Measurements from ENCODE around the gene ICA1. TPM values are rescaled to one million over a fixed set of nuclear protein-coding genes. Genes with fewer than 3 reads are reported as not detected.

The ICA1 gene
- total and polyA plus RNA-seq, 7 donors: 1.6 to 4.1 (median 2.3) TPM

GRCh38 chr7:8160250-8160649 is 101.7 kb downstream of the ICA1 start:
- no peak for ATAC-seq
- Histone ChIP-seq H3K4me1 (no peaks in the 10 kb centered on the region), H3K27me3 (ENCODE audit: insufficient read depth in 3 of 3, low read length in 2 of 3) (no peaks in the 10 kb centered on the region), H3K9me3 (no peaks in the 10 kb centered on the region), H3K36me3 (ENCODE audit: insufficient read depth in 1 of 2, low read depth in 1 of 2) (no peaks in the 10 kb centered on the region), H3K27ac (no peak overlapping the region), H3K4me3 (no peak overlapping the region)
- TF ChIP-seq, protein P1, sequence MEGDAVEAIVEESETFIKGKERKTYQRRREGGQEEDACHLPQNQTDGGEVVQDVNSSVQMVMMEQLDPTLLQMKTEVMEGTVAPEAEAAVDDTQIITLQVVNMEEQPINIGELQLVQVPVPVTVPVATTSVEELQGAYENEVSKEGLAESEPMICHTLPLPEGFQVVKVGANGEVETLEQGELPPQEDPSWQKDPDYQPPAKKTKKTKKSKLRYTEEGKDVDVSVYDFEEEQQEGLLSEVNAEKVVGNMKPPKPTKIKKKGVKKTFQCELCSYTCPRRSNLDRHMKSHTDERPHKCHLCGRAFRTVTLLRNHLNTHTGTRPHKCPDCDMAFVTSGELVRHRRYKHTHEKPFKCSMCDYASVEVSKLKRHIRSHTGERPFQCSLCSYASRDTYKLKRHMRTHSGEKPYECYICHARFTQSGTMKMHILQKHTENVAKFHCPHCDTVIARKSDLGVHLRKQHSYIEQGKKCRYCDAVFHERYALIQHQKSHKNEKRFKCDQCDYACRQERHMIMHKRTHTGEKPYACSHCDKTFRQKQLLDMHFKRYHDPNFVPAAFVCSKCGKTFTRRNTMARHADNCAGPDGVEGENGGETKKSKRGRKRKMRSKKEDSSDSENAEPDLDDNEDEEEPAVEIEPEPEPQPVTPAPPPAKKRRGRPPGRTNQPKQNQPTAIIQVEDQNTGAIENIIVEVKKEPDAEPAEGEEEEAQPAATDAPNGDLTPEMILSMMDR (IDR thresholded peaks at IDR 0.05): no peak
- no peak for DNase-seq
- intact Hi-C loops (cut with DNase I): no loop called here
- 63 to 80% (median 74%) methylated on average over 3 of the region's 3 CpGs for WGBS, 3 donors

GRCh38 chr7:8159595-8159994 is 102.4 kb downstream of the ICA1 start:
- intact Hi-C loops (cut with DNase I): no loop called here
- Histone ChIP-seq H3K27ac (no peak overlapping the region), H3K4me1 (no peaks in the 10 kb centered on the region), H3K9me3 (no peaks in the 10 kb centered on the region), H3K4me3 (no peak overlapping the region), H3K36me3 (ENCODE audit: insufficient read depth in 1 of 2, low read depth in 1 of 2) (no peaks in the 10 kb centered on the region), H3K27me3 (ENCODE audit: insufficient read depth in 3 of 3, low read length in 2 of 3) (no peaks in the 10 kb centered on the region)
- TF ChIP-seq, protein P1 (IDR thresholded peaks at IDR 0.05): no peak
- DNase-seq (no peak), ATAC-seq (no peak)
- WGBS, 3 donors: 76 to 95% (median 81%) methylated on average over 2 of the region's 2 CpGs

DNA sequence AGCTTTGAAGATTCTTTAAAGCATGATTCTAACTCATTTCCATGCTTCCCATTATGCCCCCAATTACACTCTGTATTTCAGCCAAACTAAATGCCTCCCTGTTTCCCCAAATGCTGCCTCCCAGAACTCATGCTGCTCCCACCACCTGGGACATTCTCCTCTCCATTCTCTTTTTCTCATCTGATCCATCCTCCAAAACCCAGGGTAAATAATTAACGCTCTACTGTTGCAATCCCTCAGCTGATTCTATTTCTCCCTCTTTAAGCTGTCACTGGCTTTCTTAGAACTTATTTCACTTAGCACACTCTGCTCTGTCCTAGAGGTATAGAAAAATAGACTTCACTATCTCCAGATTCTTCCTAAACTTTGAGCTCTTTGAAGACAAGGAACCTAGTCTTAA is 104.7 kb downstream of the ICA1 start:
- Histone ChIP-seq H3K27me3 (ENCODE audit: insufficient read depth in 3 of 3, low read length in 2 of 3) (no peaks in the 10 kb centered on the region), H3K27ac (no peak overlapping the region), H3K4me3 (no peak overlapping the region), H3K36me3 (ENCODE audit: insufficient read depth in 1 of 2, low read depth in 1 of 2) (no peaks in the 10 kb centered on the region), H3K4me1 (no peaks in the 10 kb centered on the region), H3K9me3 (no peaks in the 10 kb centered on the region)
- no peak for DNase-seq
- intact Hi-C loops (cut with DNase I): no loop called here
- TF ChIP-seq, protein P1 (IDR thresholded peaks at IDR 0.05): no peak
- 85 to 96% (median 93%) methylated on average over 1 of the region's 1 CpG for WGBS, 3 donors
- ATAC-seq: no peak

DNA sequence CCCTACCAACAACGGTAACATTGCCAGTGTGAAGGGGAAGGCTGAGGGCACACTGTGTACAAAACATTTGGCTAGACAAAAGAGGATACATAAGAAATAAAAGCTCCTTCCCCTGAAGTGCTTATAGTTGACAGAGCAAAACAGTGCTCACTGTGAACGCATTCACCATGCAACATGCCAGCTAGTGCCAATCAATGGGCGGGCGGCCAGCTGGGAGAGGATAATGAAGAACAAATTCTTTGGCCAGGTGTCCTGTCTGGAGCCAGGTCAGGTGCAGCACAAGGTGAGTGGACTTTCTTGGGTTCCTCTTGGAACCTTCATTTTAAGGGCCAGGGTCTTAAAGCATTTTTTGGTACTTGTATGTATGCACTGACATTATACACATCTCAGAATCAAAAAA is 106.1 kb downstream of the ICA1 start:
- intact Hi-C loops (cut with DNase I): no loop called here
- Histone ChIP-seq H3K36me3 (ENCODE audit: insufficient read depth in 1 of 2, low read depth in 1 of 2) (no peaks in the 10 kb centered on the region), H3K4me3 (no peak overlapping the region), H3K27ac (no peak overlapping the region), H3K27me3 (ENCODE audit: insufficient read depth in 3 of 3, low read length in 2 of 3) (no peaks in the 10 kb centered on the region), H3K4me1 (peaks cover 5% of the 10 kb centered on the region), H3K9me3 (no peaks in the 10 kb centered on the region)
- no peak for ATAC-seq
- TF ChIP-seq, protein P1 (IDR thresholded peaks at IDR 0.05): no peak
- no peak for DNase-seq
- 79 to 94% (median 88%) methylated on average over 4 of the region's 4 CpGs for WGBS, 3 donors

DNA sequence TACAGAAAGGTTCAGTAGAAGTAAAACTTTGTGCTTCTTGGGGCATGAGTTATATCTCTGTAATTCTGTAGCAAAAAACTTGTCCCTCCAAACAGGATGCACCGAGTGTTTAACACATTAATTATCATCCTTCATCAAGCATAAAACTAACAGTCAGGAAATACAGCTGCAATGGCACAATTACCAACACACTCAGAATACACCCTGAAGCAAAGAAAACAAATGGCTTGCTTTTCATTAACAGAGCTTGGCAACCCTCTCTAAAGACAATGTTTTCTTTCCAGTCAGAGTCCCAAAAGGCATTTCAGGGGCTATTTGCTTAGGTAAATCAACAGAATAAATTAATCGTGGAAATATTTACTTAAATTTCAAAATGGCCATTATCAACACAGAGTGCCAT is 107.7 kb downstream of the ICA1 start:
- WGBS, 3 donors: 28 to 39% (median 32%) methylated on average over 2 of the region's 2 CpGs
- intact Hi-C loops (cut with DNase I): no loop called here

More for the DNA sequence above, 107.7 kb downstream of the ICA1 start:
- H3K4me3 ChIP-seq: no peak overlapping the region
- no peaks in the 10 kb centered on the region for H3K27me3 ChIP-seq (ENCODE audit: insufficient read depth in 3 of 3, low read length in 2 of 3)
- ATAC-seq (no peak), DNase-seq (no peak)
- H3K4me1 ChIP-seq: peaks cover 8% of the 10 kb centered on the region
- TF ChIP-seq, protein P1 (IDR thresholded peaks at IDR 0.05): no peak
- no peak overlapping the region for H3K27ac ChIP-seq
- H3K9me3 ChIP-seq: no peaks in the 10 kb centered on the region
- no peaks in the 10 kb centered on the region for H3K36me3 ChIP-seq (ENCODE audit: insufficient read depth in 1 of 2, low read depth in 1 of 2)
